T-helper 9 cell (primary cell): ENCODE results near the gene SYNE2.
A peak's percentile ranks its signal among the peaks of the same experiment; 100 is the strongest.
"Not testable (repeated sequence)": the region's sequence is repeated elsewhere in the genome, so short reads cannot be mapped to it uniquely, and the experiment has no call there.

ENCODE experiments used
- DNase-seq: peaks from one replicate; pipeline ENCODE4 v3.0.0-alpha.2; 2020
- total RNA-seq, 2 donors: gene quantifications; one replicate each; lab custom pipeline; 2026; lab: John Stamatoyannopoulos, UW

The SYNE2 gene, protein sequence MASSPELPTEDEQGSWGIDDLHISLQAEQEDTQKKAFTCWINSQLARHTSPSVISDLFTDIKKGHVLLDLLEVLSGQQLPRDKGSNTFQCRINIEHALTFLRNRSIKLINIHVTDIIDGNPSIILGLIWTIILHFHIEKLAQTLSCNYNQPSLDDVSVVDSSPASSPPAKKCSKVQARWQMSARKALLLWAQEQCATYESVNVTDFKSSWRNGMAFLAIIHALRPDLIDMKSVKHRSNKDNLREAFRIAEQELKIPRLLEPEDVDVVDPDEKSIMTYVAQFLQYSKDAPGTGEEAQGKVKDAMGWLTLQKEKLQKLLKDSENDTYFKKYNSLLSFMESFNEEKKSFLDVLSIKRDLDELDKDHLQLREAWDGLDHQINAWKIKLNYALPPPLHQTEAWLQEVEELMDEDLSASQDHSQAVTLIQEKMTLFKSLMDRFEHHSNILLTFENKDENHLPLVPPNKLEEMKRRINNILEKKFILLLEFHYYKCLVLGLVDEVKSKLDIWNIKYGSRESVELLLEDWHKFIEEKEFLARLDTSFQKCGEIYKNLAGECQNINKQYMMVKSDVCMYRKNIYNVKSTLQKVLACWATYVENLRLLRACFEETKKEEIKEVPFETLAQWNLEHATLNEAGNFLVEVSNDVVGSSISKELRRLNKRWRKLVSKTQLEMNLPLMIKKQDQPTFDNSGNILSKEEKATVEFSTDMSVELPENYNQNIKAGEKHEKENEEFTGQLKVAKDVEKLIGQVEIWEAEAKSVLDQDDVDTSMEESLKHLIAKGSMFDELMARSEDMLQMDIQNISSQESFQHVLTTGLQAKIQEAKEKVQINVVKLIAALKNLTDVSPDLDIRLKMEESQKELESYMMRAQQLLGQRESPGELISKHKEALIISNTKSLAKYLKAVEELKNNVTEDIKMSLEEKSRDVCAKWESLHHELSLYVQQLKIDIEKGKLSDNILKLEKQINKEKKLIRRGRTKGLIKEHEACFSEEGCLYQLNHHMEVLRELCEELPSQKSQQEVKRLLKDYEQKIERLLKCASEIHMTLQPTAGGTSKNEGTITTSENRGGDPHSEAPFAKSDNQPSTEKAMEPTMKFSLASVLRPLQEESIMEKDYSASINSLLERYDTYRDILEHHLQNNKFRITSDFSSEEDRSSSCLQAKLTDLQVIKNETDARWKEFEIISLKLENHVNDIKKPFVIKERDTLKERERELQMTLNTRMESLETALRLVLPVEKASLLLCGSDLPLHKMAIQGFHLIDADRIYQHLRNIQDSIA (N-terminal part only)
- total RNA-seq = 1,210 to 2,480 reads per million in 2 donors

GRCh38 chr14:63852817-63853731 lies at the start of gene SYNE2:
Gene SYNE2 (plus strand): TSS chr14:63853004. CDS start chr14:63909149, 56,145 bp downstream.
- peak; percentile 78 for DNase-seq

GRCh38 chr14:63803221-63803791 lies 49.5 kb upstream of the SYNE2 start:
- not testable (repeated sequence) for DNase-seq

DNA sequence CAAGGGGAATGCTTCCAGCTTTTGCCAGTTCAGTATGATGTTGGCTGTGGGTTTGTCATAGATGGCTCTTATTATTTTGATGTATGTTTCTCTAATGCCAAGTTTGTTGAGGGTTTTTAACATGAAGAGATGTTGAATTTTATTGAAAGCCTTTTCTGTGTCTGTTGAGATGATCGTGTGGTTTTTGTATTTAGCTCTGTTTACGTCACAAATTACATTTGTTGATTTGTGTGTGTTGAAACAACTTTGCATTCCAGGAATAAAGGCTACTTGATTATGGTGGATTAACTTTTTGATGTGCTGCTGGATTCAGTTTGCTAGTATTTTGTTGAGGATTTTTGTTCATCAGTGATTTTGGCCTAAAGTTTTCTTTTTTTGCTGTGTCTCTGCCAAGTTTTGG lies 46.7 kb upstream of the SYNE2 start:
- DNase-seq = not testable (repeated sequence)

DNA sequence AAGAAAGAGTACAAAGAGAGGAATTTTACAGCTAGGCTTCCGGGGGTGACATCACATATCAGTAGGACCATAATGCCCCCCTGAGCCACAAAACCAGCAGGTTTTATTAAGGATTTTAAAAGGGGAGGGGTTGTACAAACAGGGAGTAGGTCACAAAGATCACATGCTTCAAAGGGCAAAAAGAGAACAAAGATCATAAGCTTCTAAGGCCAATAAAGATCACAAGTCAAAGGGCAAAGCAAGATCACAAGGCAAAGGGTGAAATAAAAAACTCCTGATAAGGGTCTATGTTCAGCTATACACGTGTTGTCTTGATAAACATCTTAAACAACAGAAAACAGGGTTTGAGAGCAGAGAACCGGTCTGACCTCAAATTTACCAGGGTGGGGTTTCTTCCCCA lies 41.1 kb upstream of the SYNE2 start:
- DNase-seq = not testable (repeated sequence)

- no peak for DNase-seq
Observed at GRCh38 chr14:63833728-63834127, 19.1 kb upstream of the SYNE2 start.

GRCh38 chr14:63840981-63841380 lies 11.8 kb upstream of the SYNE2 start:
- peak; percentile 67 for DNase-seq

GRCh38 chr14:63843796-63844195 lies 9.0 kb upstream of the SYNE2 start:
- no peak for DNase-seq

GRCh38 chr14:63848890-63849289 lies 3.9 kb upstream of the SYNE2 start:
- no peak for DNase-seq

DNA sequence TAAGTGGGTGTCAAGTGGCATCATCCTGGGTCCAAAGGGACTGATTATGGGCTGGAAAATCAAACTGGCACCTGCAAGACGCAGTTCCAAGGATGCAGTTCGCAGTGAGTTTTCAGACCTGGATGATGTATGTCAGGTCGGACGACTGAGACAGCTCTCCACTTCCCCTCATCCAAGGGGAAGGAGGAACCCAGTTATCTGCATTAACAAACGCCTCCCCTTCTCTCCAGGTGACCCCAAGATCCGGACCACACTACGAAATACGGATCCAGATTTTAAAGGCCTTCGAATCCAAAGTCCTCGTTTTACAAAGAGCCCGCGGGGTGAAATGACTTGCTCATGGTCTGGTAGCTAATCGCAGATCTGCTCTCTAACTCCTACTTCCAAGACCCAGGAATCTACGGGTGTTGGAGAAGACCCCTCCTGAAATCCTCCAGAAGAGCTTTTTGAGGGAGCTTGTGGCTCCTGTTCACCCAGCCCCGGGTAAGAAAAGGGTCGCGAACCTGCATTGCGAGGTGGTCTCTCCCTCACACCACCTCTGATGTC lies 460 bp upstream of the SYNE2 start:
- DNase-seq = no peak

GRCh38 chr14:63853831-63854293 lies 1.1 kb downstream of the SYNE2 start:
- DNase-seq = peak; percentile 43

DNA sequence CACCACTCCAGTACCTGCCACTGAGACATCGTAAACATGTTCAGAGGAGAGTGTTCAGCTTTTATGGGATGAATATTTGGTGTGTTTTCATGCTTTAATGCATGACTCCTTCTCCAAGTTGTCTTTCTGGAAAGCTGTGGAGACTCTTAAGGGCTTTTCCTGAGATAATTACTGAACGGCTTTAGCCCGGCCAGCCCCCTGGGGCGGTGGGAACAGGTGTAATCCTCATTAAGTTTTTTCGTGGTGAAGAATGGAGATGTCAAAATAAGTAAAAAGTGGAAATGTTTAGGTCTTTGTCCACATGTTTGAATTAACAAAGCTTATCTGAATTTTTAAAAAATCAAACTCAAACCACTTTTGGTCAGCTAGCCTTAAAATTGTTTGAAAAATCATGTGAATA lies 1.5 kb downstream of the SYNE2 start:
- DNase-seq = no peak

GRCh38 chr14:63855281-63855680 lies 2.5 kb downstream of the SYNE2 start:
- DNase-seq = no peak

DNA sequence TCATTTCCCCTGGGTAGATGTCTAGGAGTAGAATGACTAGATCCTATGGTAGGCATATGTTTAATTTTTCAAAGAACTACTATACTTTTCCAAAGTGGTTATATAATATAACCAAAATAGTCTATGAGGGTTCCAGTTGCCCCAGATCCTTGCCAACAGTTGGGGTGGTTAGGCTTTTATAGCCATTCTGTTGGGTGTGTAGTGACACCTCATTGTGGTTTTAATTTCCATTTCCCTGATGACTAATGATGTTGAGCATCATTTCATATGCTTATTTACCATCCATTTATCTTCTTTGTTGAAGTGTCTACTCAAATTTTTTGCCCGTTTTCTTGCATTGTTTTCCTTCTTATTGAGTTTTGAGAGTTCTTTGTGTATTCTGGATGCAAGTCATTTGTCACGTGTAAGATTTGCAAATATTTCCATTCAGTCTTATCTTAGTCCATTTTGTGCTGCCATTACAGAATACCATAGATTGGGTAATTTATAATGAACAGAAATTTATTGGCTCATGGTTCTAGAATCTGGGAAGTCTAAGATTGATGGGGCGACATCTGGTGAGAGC lies 4.7 kb downstream of the SYNE2 start:
- DNase-seq = peak; percentile 12

- no peak for DNase-seq
Observed at GRCh38 chr14:63860146-63860545, 7.3 kb downstream of the SYNE2 start.

GRCh38 chr14:63862163-63862562 lies 9.4 kb downstream of the SYNE2 start:
- no peak for DNase-seq

- no peak for DNase-seq
Observed at GRCh38 chr14:63863004-63863403, 10.2 kb downstream of the SYNE2 start.

DNA sequence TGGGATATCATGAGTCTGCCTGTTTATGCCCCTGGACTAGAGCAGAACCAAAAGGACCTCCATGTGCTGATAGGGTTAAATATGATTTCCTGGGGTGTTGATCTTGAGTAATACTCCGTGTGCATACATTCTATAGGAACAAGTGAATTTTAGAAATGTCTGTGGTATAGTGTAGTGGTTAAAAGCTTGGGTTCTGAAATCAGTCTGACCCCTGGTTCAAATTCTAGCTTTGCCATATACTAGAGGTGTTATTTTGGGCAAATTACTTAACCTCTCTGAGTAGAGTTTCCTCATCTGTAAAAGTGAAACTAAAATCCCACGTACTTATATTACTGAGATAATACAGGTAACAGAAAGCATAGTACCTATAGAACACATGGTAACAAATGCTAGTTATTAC lies 12.0 kb downstream of the SYNE2 start:
- DNase-seq = not testable (repeated sequence)

GRCh38 chr14:63867933-63868921 lies 15.4 kb downstream of the SYNE2 start:
- no peak for DNase-seq
